Thyroid gland (tissue), 4 donors: ENCODE data around the gene YIF1B. TPM values are rescaled to one million over a fixed set of nuclear protein-coding genes. Genes with fewer than 3 reads are reported as not detected.

Experiments used
- DNase-seq, 2 donors: peaks; one replicate each; pipeline ENCODE4 v3.0.0-alpha.2; 2019
- H3K27ac ChIP-seq, 3 donors: fragments of 200-600 bp; sonication (generic); 1 replicate in 2 of 3; 2 replicates in 1 of 3; pipeline ENCODE4 v1.5.1; 2016 to 2019; ENCODE audit warnings: mild to moderate bottlenecking in 1 of 3, moderate library complexity in 1 of 3
- H3K27me3 ChIP-seq: fragments of 200-600 bp; sonication (generic); one replicate; pipeline ENCODE4 v1.5.1; 2019
- H3K36me3 ChIP-seq, 2 donors: fragments of 200-600 bp; sonication (generic); one replicate each; pipeline ENCODE4 v1.5.1; 2016 to 2019
- H3K4me1 ChIP-seq, 2 donors: fragments of 200-600 bp; sonication (generic); one replicate each; pipeline ENCODE4 v1.5.1; 2017 to 2019
- H3K4me3 ChIP-seq, 3 donors: fragments of 200-600 bp; sonication (generic); replicated peaks in 1 of 3; 1 replicate in 2 of 3; 2 replicates in 1 of 3; pipeline ENCODE4 v1.5.1; 2016; ENCODE audit warnings: mild to moderate bottlenecking in 1 of 3
- H3K9me3 ChIP-seq: fragments of 200-600 bp; sonication (generic); one replicate; pipeline ENCODE4 v1.5.1; 2017
- CTCF ChIP-seq, 6 experiments: fragments of 200-600 bp in 3 of 6; fragments of 450-650 bp in 3 of 6; sonication (generic) in 3 of 6; IDR thresholded peaks; one replicate each; pipeline ENCODE4 v1.5.1; 2016 to 2019; ENCODE audit warnings: antibody characterized with exemption in 6 of 6, mild to moderate bottlenecking in 2 of 6, inconsistent platforms in 1 of 6, moderate library complexity in 1 of 6
- POLR2A ChIP-seq, 2 donors: fragments of 450-650 bp; IDR thresholded peaks; one replicate each; pipeline ENCODE4 v1.6.1; 2017; ENCODE audit warnings: antibody characterized with exemption in 2 of 2, mild to moderate bottlenecking in 2 of 2, moderate library complexity in 1 of 2
- WGBS, 2 donors: methylation state at CpG; one replicate each; pipeline ENCODE4 v1.1.5; 2017; 5-methylcytosine and 5-hydroxymethylcytosine counted together
- intact Hi-C: fragments of 100-400 bp; cut with DNase I; formaldehyde crosslinking; loops from one replicate; pipeline ENCODE4 v1.15.1; 2023
- total RNA-seq, 4 donors: library from RNA; depleted of rRNA; stranded (reverse); fragments of >200 nt; gene quantifications; one replicate each; pipeline ENCODE4 v1.2.3, GENCODE V29; 2016

The YIF1B gene
- total RNA-seq, 4 donors from 2014 or later = 12.9 to 30.9 (median 21.0) TPM

GRCh38 chr19:38333245-38333644 lies 17.5 kb upstream of the YIF1B start:
- DNase-seq = no peak
- TF ChIP-seq POLR2A (IDR thresholded peaks at IDR 0.05) = no peak
- Histone ChIP-seq H3K4me3 (no peak overlapping the region), H3K27me3 (no peaks in the 10 kb centered on the region), H3K27ac (no peak overlapping the region), H3K4me1 (peaks cover 9 to 11% of the 10 kb centered on the region in 2 donors), H3K9me3 (no peaks in the 10 kb centered on the region), H3K36me3 (no peaks in the 10 kb centered on the region)
- WGBS, 2 donors = 78 to 80% methylated on average over 9 of the region's 9 CpGs
- intact Hi-C loops = no loop called here

GRCh38 chr19:38331728-38332127 lies 16.0 kb upstream of the YIF1B start:
- TF ChIP-seq CTCF (IDR thresholded peaks at IDR 0.05) = no peak
- TF ChIP-seq POLR2A (IDR thresholded peaks at IDR 0.05) = no peak
- H3K9me3 ChIP-seq = no peaks in the 10 kb centered on the region
- 83 to 95% methylated on average over 1 of the region's 1 CpG for WGBS, 2 donors
- H3K27me3 ChIP-seq = no peaks in the 10 kb centered on the region
- H3K36me3 ChIP-seq = peaks cover 0 to 5% of the 10 kb centered on the region in 2 donors
- H3K4me3 ChIP-seq = no peak overlapping the region
- H3K27ac ChIP-seq = no peak overlapping the region
- no peak for DNase-seq
- no peaks in the 10 kb centered on the region for H3K4me1 ChIP-seq
- intact Hi-C loops = no loop called here

- Histone ChIP-seq H3K4me1 (no peaks in the 10 kb centered on the region), H3K36me3 (peaks cover 0 to 5% of the 10 kb centered on the region in 2 donors), H3K27ac (no peak overlapping the region), H3K9me3 (no peaks in the 10 kb centered on the region), H3K27me3 (no peaks in the 10 kb centered on the region), H3K4me3 (no peak overlapping the region)
- 91 to 95% methylated on average over 7 of the region's 7 CpGs for WGBS, 2 donors
- DNase-seq = no peak
- intact Hi-C loops = loop anchor here (10.0 kb wide), 1 partner anchor 435 kb away; no protein-coding TSS in a partner anchor
- TF ChIP-seq CTCF (IDR thresholded peaks at IDR 0.05) = no peak
- no peak for TF ChIP-seq POLR2A (IDR thresholded peaks at IDR 0.05)
Observed at GRCh38 chr19:38329651-38330050, 13.9 kb upstream of the YIF1B start.

- Histone ChIP-seq H3K4me1 (no peaks in the 10 kb centered on the region), H3K36me3 (peaks cover 0 to 5% of the 10 kb centered on the region in 2 donors), H3K27me3 (no peaks in the 10 kb centered on the region), H3K27ac (no peak overlapping the region), H3K4me3 (no peak overlapping the region), H3K9me3 (no peaks in the 10 kb centered on the region)
- no peak for TF ChIP-seq CTCF (IDR thresholded peaks at IDR 0.05)
- no peak for TF ChIP-seq POLR2A (IDR thresholded peaks at IDR 0.05)
- DNase-seq = no peak
- WGBS, 2 donors = 90 to 91% methylated on average over 8 to 22 of the region's 22 CpGs
- intact Hi-C loops = loop anchor here (10.0 kb wide), 1 partner anchor 432 kb away; no protein-coding TSS in a partner anchor
Observed at GRCh38 chr19:38326591-38326990, 10.8 kb upstream of the YIF1B start.

GRCh38 chr19:38324431-38324830 lies 8.7 kb upstream of the YIF1B start:
- TF ChIP-seq POLR2A (IDR thresholded peaks at IDR 0.05) (no peak), CTCF (IDR thresholded peaks at IDR 0.05) (no peak)
- Histone ChIP-seq H3K4me1 (peaks cover 0 to 5% of the 10 kb centered on the region in 2 donors), H3K36me3 (peaks cover 0 to 5% of the 10 kb centered on the region in 2 donors), H3K9me3 (no peaks in the 10 kb centered on the region), H3K4me3 (no peak overlapping the region), H3K27ac (no peak overlapping the region), H3K27me3 (no peaks in the 10 kb centered on the region)
- 86% methylated on average over 4 of the region's 4 CpGs for WGBS, 2 donors
- DNase-seq = no peak
- intact Hi-C loops = loop anchor here (10.0 kb wide), 1 partner anchor 430 kb away; no protein-coding TSS in a partner anchor
